ENCODE measurements around the gene BRSK2.

Gene BRSK2

DNA sequence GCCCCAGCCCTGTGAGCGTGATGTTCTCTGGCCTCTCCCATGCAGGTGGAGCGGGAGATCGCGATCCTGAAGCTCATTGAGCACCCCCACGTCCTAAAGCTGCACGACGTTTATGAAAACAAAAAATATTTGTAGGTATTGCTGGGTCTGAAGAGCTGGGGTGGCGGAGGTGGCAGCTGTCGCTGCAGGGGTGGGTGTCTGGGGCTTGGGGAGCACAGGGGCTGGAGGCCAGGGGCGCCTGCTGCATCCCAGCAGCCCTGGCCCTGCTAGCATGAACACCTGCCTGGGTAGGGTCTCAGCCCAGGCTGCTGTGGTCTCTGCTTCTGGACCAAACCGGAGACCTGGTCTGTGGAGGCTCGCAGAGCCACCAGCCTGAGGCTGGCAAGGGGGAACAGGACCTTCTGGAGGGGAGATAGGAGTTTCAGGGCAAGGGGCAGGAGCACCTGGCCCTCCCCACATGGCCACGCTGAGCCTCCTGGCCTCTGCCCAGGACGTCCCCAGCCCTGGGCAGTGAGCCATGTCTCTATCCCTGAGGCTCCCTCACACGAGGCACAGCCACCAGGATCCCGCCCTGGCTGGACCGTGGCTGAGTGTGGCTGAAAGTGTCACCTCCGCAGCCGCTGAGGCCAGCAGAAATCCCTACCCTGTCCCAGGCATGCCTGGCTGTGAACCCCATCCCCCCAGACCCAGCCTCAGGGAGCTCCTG is 48.7 kb downstream of the BRSK2 start:
- DNase-seq: no peak

DNA sequence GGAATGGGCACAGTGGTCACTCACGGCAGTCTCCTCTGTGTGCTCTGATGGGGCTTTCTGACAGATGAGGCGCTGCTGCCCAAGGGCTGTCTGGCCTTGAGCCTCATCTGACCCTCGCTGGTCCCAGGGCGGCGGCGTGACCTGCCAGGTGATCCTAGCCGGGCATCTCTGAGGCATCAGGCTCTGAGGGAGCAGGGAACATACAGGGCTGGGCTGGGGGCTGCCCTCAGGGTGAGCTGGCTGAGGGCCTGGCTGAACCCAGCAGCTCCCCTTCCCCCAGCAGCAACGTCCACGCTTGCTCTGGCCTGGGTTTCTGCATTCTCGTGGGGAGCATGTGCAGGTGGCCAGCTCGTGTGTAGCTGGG is 49.2 kb downstream of the BRSK2 start:
- DNase-seq: no peak

DNA sequence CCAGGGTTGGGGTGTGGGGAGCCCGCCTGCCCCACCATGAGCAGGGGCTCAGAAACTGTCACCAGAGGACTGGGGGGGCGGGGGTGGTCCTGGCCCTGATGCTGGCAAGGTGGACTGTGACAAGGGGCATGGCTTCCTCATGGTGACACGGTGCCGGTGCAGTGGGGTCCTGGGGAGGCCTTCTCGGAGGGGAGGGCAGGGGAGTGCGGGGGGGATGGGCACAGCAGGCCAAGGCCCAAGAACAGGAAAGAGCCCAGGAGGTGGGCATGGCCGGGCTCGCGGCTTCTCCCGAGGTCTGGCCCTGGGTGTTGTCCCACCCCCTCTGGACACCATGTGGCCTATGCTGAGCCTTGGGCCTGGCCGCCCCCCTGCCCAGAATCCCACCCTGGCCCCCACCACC is 49.6 kb downstream of the BRSK2 start:
- DNase-seq: no peak

- no peak for DNase-seq
Observed at GRCh38 chr11:1440066-1440465, 50.3 kb downstream of the BRSK2 start.

GRCh38 chr11:1440496-1440895 is 50.8 kb downstream of the BRSK2 start:
- DNase-seq: no peak

GRCh38 chr11:1442163-1442562 is 52.4 kb downstream of the BRSK2 start:
- no peak for DNase-seq

GRCh38 chr11:1442807-1443366 is 53.2 kb downstream of the BRSK2 start:
- no peak for DNase-seq

GRCh38 chr11:1443737-1444136 is 54.0 kb downstream of the BRSK2 start:
- DNase-seq: no peak

- no peak for DNase-seq
Observed at GRCh38 chr11:1444321-1444720, 54.6 kb downstream of the BRSK2 start.

DNA sequence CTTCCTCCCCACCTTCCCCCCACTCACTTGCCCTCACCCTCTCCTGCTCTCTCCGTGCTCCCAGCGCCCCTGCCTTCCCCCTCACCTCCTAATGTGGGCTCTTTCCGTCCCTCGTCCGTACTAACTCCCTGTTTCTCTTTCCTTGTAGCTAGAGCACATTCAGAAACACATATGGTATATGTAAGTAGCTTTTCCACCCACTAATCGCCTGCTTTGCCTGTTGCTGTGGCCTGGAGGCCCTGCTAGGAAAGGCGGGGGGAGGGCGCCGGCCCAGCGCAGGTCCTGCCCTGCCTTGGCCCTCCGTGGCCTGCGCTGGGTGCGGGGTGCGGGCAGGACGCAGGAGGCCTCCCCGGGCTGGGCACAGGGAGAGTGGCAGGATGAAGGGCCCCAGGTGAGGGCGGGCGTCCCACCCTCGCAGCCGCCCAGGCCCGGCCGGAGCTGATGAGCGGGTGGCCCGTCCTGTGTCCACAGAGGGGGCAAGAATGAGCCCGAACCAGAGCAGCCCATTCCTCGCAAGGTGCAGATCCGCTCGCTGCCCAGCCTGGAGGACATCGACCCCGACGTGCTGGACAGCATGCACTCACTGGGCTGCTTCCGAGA is 55.2 kb downstream of the BRSK2 start:
- DNase-seq: no peak

GRCh38 chr11:1445741-1446445 is 56.2 kb downstream of the BRSK2 start:
- no peak for DNase-seq

DNA sequence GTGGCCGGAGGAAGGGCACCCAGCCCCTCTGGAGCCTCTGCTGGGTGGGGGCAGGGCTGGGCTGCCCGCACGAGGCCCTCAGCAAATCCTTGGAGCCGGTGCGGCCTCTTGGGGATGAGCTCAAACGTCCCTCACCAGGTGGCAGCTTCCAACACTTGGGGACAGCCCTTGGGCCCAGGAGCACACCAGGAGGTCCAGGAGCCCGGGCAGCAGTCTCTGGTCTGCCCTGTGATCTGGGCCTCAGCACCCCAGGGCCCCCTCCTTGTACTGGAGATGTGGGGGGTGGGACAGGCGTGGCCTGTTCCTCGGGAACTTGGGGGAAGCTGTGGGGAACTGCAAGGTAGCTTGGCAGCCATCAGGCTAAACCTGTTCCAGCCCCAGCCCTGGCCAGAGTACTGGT is 56.9 kb downstream of the BRSK2 start:
- no peak for DNase-seq

GRCh38 chr11:1447845-1448825 is 58.4 kb downstream of the BRSK2 start:
- no peak for DNase-seq

GRCh38 chr11:1448882-1449281 is 59.1 kb downstream of the BRSK2 start:
- DNase-seq: no peak

DNA sequence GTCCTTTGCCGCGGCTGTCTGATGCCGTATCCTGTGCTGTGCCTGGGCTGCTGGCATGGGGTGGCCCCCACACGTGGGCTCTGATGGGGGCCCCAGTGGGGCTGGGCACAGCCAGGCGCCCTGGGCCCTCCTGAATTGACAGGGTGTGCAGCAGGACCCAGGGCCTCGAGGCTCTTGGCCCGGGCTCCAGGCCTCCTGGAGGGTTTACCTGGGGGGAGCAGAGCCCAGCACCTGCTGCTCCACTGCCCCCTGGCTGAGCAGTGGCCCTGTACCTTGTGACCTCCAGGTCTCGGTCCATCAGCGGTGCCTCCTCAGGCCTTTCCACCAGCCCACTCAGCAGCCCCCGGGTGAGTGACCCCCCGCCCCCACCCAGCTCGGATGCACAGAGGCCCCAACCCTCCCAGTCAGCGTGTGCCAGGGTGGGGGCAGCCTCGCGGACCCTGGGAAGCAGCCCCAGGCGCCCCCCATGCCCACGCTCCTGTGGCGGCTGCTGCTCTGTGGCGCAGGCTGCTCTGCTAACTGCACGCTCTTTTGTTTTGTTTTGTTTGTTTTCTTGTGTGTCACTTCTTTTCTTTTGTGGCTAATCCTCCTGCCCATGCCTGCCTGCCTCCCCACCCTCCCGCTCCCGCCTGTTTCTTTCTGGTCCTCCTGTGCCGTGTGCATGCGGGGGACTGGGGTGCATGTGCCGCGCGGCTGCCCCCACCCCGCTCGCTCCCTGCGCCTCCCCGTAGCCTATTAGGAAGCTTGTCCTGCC is 59.9 kb downstream of the BRSK2 start:
- no peak for DNase-seq

DNA sequence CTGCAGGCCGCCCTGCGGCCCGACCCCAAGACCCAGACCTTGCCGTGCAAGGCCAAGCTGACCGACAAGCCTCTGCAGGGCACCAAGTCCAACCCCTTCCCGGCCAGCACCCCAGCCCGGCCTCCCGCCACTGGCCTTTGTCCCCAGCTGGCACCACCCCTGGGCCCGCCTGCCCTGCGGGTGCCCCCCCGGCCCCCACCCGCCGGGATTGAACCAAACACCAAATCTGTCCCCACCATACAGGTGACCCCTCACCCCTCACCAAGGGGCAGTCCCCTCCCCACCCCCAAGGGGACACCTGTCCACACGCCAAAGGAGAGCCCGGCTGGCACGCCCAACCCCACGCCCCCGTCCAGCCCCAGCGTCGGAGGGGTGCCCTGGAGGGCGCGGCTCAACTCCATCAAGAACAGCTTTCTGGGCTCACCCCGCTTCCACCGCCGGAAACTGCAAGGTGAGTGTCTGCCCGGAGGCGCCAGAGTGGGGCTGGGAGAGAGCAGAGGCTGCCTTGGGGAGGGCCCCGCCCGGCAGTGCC is 60.7 kb downstream of the BRSK2 start:
- no peak for DNase-seq

- no peak for DNase-seq
Observed at GRCh38 chr11:1450949-1451710, 61.4 kb downstream of the BRSK2 start.

- DNase-seq: no peak
Observed at GRCh38 chr11:1451781-1452470, 62.2 kb downstream of the BRSK2 start.

- no peak for DNase-seq
Observed at GRCh38 chr11:1452744-1453143, 63.0 kb downstream of the BRSK2 start.

- no peak for DNase-seq
Observed at GRCh38 chr11:1453611-1454034, 63.9 kb downstream of the BRSK2 start.

All from stimulated activated CD4-positive, alpha-beta T cell treated with anti-CD3 and anti-CD28 coated beads, Interleukin-2, amount 100 ng/mL, for 48 hours (primary cell).